OCI-LY1 (cell line): ENCODE data around the gene SLC15A5.

ENCODE experiments used
- H2AFZ ChIP-seq: fragments of 200-600 bp; sonication (generic), shearing (Covaris generic); 2 replicates; pipeline ENCODE4 v1.6.0; 2014; ENCODE audit warnings: antibody characterized with exemption, mild to moderate bottlenecking, low read length
- H3F3A ChIP-seq: fragments of 200-600 bp; sonication (generic), shearing (Covaris generic); 2 replicates; pipeline ENCODE4 v1.6.0; 2014; ENCODE audit warnings: mild to moderate bottlenecking, antibody characterized with exemption, low read length, moderate library complexity; ENCODE audit not compliant: insufficient read depth
- H3K27ac ChIP-seq: fragments of 200-600 bp; sonication (generic); 2 replicates; pipeline ENCODE4 v1.5.1; 2014; ENCODE audit warnings: low read length, mixed run types, mild to moderate bottlenecking, low read depth; ENCODE audit not compliant: poor library complexity, severe bottlenecking
- H3K27me3 ChIP-seq: fragments of 200-600 bp; sonication (generic); 2 replicates; pipeline ENCODE4 v1.6.0; 2014; ENCODE audit warnings: antibody characterized with exemption, mild to moderate bottlenecking, low read length, moderate library complexity; ENCODE audit not compliant: insufficient read depth
- H3K36me3 ChIP-seq: fragments of 200-600 bp; sonication (generic); 2 replicates; pipeline ENCODE4 v1.6.1; 2014; ENCODE audit warnings: mild to moderate bottlenecking, antibody characterized with exemption, low read length, moderate library complexity, mixed read lengths; ENCODE audit not compliant: insufficient read depth
- H3K4me1 ChIP-seq: fragments of 200-600 bp; sonication (generic); 2 replicates; pipeline ENCODE4 v1.5.1; 2014; ENCODE audit warnings: mild to moderate bottlenecking, low read length, moderate library complexity; ENCODE audit not compliant: insufficient read depth, severe bottlenecking
- H3K4me2 ChIP-seq: fragments of 200-600 bp; sonication (generic), shearing (Covaris generic); 2 replicates; pipeline ENCODE4 v1.6.1; 2014; ENCODE audit warnings: low read length
- H3K4me3 ChIP-seq: fragments of 200-600 bp; sonication (generic); 2 replicates; pipeline ENCODE4 v1.5.1; 2014; ENCODE audit warnings: low read length, low read depth, mild to moderate bottlenecking, mixed read lengths; ENCODE audit not compliant: poor library complexity, severe bottlenecking
- H3K79me2 ChIP-seq: fragments of 200-600 bp; shearing (Covaris generic); 2 replicates; pipeline ENCODE4 v1.6.1; 2016; ENCODE audit warnings: mixed run types, low read length, mixed read lengths; ENCODE audit not compliant: insufficient read depth
- H3K9ac ChIP-seq: fragments of 200-600 bp; sonication (generic), shearing (Covaris generic); 2 replicates; pipeline ENCODE4 v1.6.1; 2014; ENCODE audit warnings: mild to moderate bottlenecking, low read length, mixed read lengths
- H3K9me2 ChIP-seq: fragments of 200-600 bp; sonication (generic), shearing (Covaris generic); 2 replicates; pipeline ENCODE4 v1.6.1; 2014; ENCODE audit warnings: low read depth, mild to moderate bottlenecking, low read length, mixed read lengths
- H3K9me3 ChIP-seq: fragments of 200-600 bp; shearing (Covaris generic); 2 replicates; pipeline ENCODE4 v1.6.1; 2014; ENCODE audit warnings: low read length, mixed read lengths
- H4K20me1 ChIP-seq: fragments of 200-600 bp; sonication (generic), shearing (Covaris generic); 2 replicates; pipeline ENCODE4 v1.6.0; 2016; ENCODE audit warnings: mild to moderate bottlenecking, low read length; ENCODE audit not compliant: insufficient read depth
- CTCF ChIP-seq: fragments of 200-600 bp; sonication (generic), shearing (Covaris generic); IDR thresholded peaks from 2 replicates; pipeline ENCODE4 v1.5.1; 2017; ENCODE audit warnings: mild to moderate bottlenecking, antibody characterized with exemption, low read length, moderate library complexity, mixed read lengths
- EZH2 ChIP-seq: fragments of 200-600 bp; sonication (generic), shearing (Covaris generic); IDR thresholded peaks from 2 replicates; pipeline ENCODE4 v1.8.0; 2017; ENCODE audit warnings: borderline replicate concordance, mixed run types, mild to moderate bottlenecking, antibody characterized with exemption, low read length, moderate library complexity, mixed read lengths

The SLC15A5 gene

DNA sequence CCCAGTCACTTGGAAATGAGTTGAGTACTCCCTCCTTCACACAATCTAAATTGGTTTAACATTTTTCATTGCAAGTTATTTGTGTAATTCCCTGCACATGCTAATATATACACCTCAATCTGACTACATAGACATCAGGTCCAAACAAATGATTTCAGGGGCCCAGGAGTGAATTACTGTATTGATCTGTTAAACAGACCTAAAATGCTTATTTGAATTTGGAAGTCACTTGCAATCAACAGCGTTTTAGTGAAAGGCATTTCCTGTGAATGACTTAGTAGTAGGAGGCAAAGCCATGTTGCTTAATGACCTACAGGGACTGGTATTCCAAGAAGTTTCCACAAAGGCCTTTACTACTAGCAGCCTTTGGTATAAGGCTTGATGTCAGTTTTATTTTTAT lies 22.6 kb upstream of the SLC15A5 start:
- Histone ChIP-seq H3K9ac (no peak overlapping the region), H2AFZ (no peak overlapping the region), H3K27ac (no peak overlapping the region), H3K9me2 (no peaks in the 10 kb centered on the region), H3K4me3 (no peak overlapping the region), H4K20me1 (no peaks in the 10 kb centered on the region), H3K79me2 (no peaks in the 10 kb centered on the region), H3F3A (no peaks in the 10 kb centered on the region), H3K4me2 (no peak overlapping the region), H3K9me3 (no peaks in the 10 kb centered on the region), H3K36me3 (no peaks in the 10 kb centered on the region), H3K27me3 (no peaks in the 10 kb centered on the region; the same call in 1 of the 2 replicates), H3K4me1 (no peaks in the 10 kb centered on the region)
- TF ChIP-seq CTCF (no peak), EZH2 (no peak)

GRCh38 chr12:16299403-16299802 lies 21.9 kb upstream of the SLC15A5 start:
- Histone ChIP-seq H3K36me3 (no peaks in the 10 kb centered on the region), H3K9me3 (no peaks in the 10 kb centered on the region), H3K4me1 (no peaks in the 10 kb centered on the region), H3K79me2 (no peaks in the 10 kb centered on the region), H3K4me3 (no peak overlapping the region), H3K27ac (no peak overlapping the region), H2AFZ (no peak overlapping the region), H3K9ac (no peak overlapping the region), H3K27me3 (no peaks in the 10 kb centered on the region; the same call in 1 of the 2 replicates), H4K20me1 (no peaks in the 10 kb centered on the region), H3K9me2 (no peaks in the 10 kb centered on the region), H3K4me2 (no peak overlapping the region), H3F3A (no peaks in the 10 kb centered on the region)
- TF ChIP-seq CTCF (no peak), EZH2 (no peak)

- Histone ChIP-seq H3K4me2 (no peak overlapping the region), H3K9me3 (no peaks in the 10 kb centered on the region), H3K9ac (no peak overlapping the region), H2AFZ (no peak overlapping the region), H3F3A (no peaks in the 10 kb centered on the region), H3K79me2 (no peaks in the 10 kb centered on the region), H3K4me1 (no peaks in the 10 kb centered on the region), H3K27me3 (no peaks in the 10 kb centered on the region; the same call in 1 of the 2 replicates), H3K27ac (no peak overlapping the region), H3K36me3 (no peaks in the 10 kb centered on the region), H3K9me2 (no peaks in the 10 kb centered on the region), H4K20me1 (no peaks in the 10 kb centered on the region), H3K4me3 (no peak overlapping the region)
- no peak for TF ChIP-seq CTCF
- TF ChIP-seq EZH2 = no peak
Measured at GRCh38 chr12:16297521-16297920, 20.0 kb upstream of the SLC15A5 start.
